ENCODE results near the gene FMN2.

- TF ChIP-seq CTCF (IDR thresholded peaks at IDR 0.05) = no peak
- TF ChIP-seq POLR2A (IDR thresholded peaks at IDR 0.05) = no peak
These were observed 56.6 kb downstream of the FMN2 start for GRCh38 chr1:240148333-240148732.
